Stimulated activated CD4-positive, alpha-beta T cell treated with anti-CD3 and anti-CD28 coated beads, TNF-alpha, amount 100 ng/mL, for 4 hours (primary cell): ENCODE measurements around the gene PAQR6.
A peak's percentile ranks its signal among the peaks of the same experiment; 100 is the strongest.
"Not testable (repeated sequence)": the region's sequence is repeated elsewhere in the genome, so short reads cannot be mapped to it uniquely, and the experiment has no call there.

Experiments used
- DNase-seq, 3 experiments: peaks; one replicate each; pipeline ENCODE4 v3.0.0-alpha.2; 2020; ENCODE audit warnings: low read depth in 3 of 3

The PAQR6 gene

DNA sequence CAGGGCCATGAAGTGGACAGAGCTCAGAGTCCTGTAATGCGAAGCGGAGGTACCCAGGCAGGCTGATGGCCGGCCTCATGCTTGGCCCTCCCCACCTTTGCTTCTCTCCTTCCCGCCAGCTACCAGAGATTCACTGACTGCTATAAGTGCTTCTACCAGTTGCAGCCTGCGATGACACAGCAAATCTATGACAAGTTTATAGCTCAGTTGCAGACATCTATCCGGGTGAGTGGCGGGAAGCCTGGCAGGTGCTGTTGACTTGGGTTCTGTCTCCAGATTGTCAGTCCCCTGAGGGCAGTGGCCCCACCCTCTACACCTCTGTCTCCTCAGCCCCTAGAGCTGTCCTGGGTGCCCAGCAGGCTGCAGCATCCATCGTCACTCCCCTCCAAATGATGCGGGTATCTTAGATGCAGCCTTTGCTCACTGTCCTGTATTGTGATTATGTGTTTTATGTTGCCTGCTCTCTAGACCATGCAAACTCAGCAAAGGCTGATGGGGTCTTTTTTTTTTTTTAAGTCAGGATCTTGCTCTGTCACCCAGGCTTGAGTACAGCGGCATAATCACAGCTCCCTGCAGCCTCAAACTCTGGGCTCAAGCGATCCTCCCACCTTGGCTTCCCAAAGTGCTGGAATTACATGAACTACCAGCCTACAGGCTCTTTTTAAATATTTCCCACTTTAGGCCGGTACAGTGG lies 15.5 kb downstream of the PAQR6 start:
- no peak for DNase-seq

DNA sequence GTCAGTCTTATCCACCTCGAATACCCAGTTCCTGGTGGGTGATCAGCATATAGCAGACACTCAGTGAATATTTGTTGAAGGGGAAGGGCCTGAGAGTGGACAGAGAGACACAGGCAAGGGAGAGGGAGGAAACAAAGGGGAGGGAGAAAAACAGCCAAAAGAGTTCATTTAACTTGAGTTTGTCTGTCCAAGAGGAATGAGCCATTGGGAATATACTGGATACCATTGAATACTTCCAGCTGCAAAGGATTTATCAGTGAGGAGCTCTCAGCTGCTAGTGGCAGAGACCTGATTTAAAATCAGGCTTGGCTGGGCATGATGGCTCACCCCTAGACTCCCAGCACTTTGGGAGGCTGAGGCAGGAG lies 17.4 kb downstream of the PAQR6 start:
- no peak for DNase-seq

DNA sequence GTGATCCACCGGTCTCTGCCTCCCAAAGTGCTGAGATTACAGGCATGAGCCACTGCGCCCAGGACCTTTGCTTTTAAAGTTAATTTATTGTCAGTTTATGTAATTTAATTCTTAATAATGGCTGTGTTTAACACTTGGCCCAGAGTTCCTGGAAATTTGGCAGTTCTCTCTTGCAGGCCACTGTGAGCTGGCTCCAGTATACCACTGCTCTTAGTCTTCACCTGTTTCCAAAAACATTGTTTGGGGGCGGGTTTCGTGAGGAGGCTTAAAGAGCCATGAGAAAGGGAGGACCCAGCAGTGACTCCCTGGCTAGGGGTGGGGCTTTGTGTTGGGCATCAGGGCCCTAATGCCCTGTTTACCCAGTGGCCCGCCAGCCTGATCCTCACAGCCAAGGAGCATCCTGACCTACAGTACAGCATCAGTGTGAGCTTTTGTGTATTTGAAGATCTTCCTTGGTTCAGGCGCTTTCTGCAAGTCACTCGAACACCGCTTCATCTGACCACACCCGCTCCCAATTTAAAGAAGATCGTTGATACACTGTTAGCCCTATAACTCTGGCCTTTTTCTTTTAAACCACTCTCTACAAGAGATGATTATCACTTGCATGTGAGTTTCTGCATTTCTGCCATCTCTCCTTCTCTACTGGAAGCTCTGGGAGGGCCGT lies 17.9 kb downstream of the PAQR6 start:
- no peak for DNase-seq

DNA sequence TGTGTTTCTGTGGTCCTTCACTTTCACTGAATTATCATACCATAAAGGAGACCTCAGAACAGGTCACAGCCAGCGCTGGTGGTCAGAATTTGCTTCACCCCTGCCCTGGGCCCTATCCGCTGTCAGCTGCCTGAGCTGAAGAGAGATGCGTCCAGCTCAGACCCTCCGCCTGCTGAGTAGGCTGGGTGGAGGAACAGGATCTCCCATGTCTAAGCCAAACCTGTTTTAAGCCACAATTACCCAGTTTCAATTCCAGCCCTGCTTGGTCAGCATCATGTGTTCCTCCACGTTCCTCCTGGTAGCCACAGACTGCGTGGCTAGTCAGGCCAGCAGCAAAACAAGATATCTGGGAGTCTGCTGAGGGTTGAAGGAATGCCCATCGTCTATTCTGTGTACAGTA lies 19.4 kb downstream of the PAQR6 start:
- no peak for DNase-seq

DNA sequence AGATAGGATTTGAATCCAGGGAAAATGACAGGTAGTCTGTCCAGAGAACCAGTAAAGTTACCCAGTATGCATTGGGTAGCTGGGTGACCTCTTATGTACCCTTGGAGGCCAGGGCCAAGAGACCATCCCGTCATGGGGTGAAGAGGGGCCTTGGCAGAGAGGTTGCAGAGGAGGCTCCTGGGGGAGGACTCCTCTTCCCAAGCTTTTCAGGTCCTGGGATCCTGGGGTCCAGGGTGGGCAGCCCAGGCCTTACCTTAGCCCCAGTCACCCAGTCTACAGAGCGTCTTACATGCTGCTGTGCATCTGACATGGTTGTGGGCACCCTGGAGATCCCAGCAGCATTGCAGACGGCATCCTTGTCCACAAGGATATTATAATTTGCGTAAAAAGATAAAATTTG lies 21.1 kb downstream of the PAQR6 start:
- no peak for DNase-seq

DNA sequence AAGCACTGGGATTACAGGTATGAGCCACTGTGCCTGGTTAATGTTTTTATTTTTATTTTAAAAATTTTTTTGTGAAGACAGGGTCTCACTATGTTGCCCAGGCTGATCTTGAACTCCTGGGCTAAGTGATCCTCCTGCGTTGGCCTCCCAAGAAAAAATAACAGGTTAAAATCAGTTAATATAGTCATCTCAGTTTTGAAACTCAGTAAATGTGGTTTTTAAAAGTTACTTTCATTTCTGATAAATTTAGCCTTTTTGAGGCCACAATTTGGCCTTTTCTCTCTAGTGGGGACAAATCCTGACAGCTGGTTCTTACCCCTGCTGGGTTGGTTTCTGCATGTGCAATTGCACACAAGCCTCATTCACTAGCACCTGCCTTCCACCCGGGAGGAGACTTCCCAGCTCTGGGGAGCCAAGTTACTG lies 21.7 kb downstream of the PAQR6 start:
- no peak for DNase-seq

DNA sequence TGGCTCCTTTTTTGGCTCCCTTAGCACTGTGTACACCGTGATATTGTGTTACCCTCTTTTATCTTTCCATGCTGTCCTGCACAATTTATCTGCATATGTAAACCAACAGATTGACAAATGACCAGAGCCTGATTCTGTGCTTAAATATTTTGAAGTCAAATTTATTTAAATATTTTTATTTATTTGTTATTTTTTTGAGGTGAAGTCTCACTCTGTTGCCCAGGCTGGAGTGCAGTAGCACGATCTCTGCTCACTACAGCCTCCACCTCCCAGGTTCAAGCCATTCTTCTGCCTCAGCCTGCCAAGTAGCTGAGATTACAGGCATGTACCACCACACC lies 22.2 kb downstream of the PAQR6 start:
- DNase-seq = no peak

DNA sequence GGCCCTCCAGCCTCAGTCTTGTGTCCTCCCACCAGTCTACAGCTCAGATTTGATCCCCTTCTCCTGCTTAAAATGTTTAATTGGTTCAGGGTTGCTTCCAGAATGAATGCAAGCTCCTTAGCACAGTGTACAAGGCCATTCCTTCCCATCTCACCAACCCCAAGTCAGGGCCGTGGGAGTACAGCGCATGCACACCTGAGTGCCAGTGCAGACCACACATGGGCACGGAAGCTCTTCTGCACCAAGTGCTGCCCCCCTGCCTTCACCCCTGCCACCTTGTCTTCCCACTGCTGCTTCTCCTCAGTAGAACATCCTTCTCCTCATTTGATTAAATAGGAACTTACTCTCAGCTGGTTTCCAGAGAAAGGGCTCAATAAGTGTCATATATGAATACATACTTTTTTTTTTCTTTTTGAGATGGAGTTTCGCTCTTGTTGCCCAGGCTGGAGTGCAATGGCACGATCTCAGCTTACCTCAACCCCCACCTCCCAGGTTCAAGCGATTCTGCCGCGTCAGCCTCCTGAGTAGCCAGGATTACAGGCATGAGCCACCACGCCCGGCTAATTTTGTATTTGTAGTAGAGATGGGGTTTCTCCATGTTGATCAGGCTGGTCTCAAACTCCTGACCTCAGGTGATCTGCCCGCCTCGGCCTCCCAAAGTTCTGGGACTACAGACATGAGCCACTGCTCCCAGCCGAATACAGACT lies 25.7 kb downstream of the PAQR6 start:
- DNase-seq = no peak

DNA sequence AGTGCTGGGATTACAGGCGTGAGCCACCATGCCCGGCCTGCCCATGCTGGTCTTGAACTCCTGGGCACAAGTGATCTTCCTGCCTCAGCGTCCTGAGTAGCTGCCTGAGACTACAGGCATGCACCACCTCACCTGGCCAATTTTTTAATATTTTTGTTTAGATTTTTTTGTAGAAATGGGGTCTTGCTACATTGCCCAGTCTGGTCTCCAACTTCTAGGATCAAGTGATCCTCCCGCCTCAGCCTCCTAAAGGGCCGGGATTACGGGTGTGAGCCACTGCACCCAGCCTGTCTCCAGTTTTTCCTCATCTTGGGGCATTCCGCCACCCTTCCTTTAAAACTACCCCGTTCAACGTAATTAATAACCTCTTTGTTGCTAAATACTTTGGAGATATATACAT lies 27.6 kb downstream of the PAQR6 start:
- DNase-seq = no peak

DNA sequence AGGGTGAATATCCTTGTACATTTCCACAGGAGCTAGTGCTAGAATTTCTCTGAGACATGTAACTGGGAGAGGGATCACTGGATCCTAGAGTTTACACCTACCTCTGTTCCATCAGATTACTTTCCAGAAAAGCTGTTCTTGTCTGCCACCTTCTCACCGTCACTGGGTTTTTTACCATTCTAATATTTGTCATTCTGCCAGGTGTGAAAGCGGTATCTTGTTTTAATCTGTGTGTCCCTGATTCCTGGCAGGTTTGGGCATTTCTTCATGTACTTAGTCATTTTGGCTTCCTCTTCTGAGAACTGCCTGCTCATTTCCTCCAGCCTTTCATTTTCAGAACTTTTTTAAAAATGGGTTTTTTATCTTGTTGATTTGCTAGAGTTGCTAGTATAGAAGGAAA lies 30.0 kb downstream of the PAQR6 start:
- DNase-seq = peak in 1 of 3 experiments; percentile 25

DNA sequence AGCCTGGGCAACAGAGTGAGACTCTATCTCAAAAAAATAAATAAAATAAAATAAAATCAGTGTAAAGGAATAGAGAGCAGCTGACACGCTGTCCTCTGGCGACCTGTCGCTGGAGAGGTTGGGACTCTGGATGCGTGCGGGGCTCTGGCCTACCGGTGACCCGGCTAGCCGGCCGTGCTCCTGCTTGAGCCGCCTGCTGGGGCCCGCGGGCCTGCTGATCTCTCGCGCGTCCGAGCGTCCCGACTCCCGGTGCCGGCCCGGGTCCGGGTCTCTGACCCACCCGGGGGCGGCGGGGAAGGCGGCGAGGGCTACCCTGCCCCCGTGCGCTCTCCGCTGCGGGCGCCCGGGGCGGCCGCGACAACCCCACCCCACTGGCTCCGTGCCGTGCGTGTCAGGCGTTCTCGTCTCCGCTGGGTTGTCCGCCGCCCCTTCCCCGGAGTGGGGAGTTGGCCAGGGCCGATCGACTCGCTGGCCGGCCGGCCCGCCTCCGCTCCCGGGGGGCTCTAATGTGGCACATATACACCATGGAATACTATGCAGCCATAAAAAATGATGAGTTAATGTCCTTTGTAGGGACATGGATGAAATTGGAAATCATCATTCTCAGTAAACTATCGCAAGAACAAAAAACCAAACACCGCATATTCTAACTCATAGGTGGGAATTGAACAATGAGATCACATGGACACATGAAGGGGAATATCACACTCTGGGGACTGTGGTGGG lies 31.3 kb downstream of the PAQR6 start:
- DNase-seq = not testable (repeated sequence)

DNA sequence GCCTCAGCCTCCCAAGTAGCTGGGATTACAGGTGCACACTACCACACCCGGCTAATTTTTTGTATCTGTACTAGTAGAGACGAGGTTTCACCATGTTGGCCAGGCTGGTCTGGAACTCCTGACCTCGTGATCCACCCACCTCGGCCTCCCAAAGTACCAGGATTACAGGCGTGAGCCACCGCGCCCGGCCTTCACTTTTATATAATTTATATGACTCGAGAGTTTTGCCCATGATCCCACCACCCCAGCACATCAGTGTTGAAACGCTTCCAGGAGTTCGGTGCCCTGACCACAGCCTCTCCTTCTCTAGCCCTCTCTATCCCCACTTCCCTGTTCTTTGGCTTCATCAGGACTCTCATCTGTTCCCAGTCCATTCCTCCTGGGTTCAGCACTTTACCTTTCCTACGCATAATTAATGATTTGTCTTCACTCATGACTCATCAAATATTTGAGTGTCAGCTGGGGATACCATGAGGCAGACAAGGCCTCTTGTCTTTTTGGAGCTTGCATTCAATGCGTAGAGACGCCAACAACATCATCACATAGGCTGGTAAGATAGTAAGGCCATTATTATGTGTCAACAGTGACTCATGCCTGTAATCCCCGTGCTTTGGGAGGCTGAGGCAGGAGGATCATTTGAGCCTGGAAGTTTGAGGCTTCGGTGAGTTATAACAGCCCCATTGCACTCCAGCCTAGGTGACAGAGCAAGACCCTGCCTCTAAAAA lies 33.7 kb downstream of the PAQR6 start:
- DNase-seq = no peak

DNA sequence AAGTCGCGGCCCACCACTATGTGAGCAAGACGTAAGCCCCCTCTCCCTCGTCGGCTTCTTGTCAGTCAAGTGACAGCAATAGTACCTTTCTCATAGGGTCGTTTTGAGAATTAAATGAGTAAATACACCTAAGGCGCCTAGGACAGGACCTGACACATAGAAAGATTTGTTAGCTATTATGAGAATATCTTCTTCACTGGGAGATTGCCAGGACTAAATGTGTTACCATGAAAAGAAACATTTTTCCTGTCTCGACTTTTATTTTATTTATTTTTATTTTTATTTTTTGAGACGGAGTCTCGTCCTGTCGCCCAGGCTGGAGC lies 34.3 kb downstream of the PAQR6 start:
- no peak for DNase-seq

DNA sequence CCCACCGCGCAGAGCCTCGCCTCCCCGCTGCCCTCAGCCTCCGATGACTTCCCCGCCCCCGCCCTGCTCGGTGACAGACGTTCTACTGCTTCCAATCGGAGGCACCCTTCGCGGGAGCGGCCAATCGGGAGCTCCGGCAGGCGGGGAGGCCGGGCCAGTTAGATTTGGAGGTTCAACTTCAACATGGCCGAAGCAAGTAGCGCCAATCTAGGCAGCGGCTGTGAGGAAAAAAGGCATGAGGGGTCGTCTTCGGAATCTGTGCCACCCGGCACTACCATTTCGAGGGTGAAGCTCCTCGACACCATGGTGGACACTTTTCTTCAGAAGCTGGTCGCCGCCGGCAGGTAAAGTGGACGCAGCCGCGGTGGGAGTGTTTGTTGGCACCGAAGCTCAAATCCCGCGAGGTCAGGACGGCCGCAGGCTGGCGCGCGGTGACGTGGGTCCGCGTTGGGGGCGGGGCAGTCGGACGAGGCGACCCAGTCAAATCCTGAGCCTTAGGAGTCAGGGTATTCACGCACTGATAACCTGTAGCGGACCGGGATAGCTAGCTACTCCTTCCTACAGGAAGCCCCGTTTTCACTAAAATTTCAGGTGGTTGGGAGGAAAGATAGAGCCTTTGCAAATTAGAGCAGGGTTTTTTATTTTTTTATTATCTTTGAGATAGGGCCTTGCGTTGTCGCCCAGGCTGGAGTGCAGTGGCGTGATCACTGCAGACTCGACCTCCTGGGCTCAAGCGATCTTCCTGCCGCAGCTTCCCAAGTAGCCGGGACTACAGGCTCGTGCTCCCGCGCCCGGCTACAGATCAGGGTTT lies 34.8 kb downstream of the PAQR6 start, which contains the start of gene PMF1:
Gene PMF1 (plus strand): TSS at position 175 of the 811 bp plus-strand sequence. CDS start 9 bp downstream, at position 184.
- DNase-seq = peak; percentile 92 to 96 (median 92)

DNA sequence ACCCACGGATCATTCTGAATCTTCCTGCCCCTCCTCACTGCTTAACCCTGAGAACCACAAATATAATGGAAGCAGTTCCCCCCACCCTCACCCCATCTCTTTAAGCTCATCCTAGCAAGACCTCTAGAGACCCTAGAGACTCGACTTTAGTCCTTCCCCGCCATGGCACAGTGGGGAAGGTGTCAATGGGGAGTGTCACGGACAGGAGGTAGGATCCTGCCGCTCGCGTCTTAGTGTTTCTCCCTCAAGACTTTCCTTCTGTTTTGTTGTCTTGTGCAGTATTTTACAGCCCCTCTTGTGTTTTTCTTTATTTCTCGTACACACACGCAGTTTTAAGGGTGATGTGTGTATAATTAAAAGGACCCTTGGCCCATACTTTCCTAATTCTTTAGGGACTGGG lies 35.7 kb downstream of the PAQR6 start:
- no peak for DNase-seq

DNA sequence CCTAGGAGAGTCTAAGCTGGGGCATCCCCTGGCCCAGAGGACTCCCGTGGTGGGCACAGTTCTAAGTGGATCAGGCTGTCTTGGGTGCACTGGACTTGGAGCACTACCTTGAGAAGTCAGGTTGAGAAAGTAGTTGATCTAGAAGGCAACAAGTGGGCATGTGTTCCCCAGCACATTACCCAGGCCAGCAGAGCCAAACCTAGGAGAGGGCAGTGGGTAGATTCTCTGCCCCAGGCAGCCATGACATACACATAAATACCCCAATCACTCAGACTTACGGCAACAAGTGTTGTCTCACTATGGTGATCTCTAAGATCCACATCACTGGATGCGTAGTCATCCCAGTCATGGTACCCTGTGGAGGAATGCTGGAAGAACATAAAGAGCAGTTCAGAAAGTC lies 36.6 kb downstream of the PAQR6 start:
- DNase-seq = no peak

DNA sequence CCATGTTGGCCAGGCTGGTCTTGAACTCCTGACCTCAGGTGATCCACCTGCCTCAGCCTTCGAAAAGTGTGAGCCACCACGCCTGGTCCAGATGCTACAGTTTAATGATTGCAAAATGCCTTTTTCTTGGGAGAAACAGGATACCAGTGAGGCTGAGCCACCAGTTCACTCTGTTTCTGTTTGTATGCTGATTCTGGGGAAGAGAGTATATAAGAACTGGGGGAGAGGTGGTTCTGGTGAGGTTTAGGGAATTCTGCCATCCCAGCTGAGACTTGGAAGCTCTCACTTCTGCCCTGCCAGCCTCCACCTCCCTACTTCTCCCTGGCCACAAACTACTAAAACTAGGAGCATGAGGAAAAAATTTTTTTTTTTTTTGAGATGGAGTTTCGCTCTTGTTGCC lies 43.2 kb downstream of the PAQR6 start:
- no peak for DNase-seq

DNA sequence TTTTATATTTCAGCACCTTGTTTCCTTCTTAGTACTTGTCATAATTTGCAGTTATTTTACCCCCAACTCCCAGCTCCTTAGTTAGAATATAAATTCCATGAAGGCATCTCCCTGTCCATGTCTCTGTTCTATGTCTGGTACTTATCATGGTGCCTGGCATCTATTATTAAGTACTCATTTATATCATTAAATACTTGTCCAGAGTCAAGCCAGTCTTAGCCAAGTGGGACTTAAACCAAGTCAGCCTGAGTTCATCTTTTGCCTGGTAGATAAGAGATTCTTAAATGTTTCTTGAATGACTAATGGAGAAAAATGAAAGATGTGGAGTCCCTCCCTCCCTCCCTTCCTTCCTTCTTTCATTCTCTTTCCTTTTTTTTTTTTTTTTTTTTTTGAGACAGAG lies 44.5 kb downstream of the PAQR6 start:
- no peak for DNase-seq

DNA sequence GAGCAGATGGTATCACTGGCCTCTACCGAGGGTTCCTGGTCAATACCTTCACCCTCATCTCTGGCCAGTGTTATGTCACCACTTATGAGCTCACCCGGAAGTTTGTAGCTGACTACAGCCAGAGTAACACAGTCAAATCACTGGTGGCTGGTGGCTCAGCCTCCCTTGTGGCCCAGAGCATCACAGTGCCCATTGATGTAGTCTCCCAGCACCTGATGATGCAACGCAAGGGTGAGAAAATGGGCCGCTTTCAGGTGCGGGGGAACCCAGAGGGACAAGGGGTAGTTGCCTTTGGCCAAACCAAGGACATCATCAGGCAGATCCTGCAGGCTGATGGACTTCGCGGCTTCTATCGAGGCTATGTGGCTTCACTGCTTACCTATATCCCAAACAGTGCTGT lies 47.8 kb downstream of the PAQR6 start:
- no peak for DNase-seq

DNA sequence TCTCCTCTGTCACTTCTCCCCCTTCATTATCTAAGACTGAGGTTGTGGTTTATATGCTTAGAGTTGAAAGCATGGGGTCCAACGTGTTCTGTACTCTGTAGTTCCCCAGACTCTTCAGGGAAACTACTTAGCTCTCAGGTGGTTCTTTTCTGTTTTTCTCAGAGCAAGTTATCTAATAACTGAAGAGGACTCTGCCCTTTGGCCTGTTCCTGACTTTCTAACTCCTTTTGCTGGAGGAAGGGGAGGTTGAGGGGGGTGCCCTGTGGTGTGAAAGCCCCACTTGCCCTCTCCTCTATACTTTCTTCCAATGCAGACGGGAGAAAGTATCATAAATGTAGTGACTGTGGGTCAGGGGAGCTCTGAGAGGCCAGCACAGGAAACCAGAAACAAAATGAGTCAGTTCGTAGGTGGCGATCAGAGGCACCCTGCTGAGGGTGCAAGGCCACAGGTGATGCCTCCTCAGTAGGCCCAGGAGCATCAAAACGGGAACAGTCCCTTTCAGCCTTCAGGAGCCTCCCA lies 49.0 kb downstream of the PAQR6 start:
- DNase-seq = no peak

DNA sequence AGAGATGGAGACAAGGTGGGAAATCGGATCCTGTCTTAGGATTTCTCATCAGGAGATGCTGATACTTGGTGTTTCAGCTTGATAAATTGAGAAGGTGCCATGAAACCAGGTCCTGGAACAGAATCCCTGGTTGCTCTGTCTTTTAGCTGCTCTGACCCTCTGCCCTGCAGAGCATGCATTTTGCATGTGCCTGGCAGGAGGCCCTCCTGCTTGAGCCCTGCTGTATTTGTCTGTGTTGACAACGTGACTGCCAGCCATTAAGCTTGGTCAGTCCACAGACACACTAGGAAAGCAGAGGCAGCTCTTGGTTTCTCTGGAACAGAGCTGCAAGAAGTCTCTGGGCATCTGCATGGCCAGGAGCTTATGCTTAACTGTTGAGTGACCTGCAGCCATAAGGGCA lies 51.4 kb downstream of the PAQR6 start:
- no peak for DNase-seq
